Measurements from ENCODE around the gene ZMYM1.

Gene ZMYM1

DNA sequence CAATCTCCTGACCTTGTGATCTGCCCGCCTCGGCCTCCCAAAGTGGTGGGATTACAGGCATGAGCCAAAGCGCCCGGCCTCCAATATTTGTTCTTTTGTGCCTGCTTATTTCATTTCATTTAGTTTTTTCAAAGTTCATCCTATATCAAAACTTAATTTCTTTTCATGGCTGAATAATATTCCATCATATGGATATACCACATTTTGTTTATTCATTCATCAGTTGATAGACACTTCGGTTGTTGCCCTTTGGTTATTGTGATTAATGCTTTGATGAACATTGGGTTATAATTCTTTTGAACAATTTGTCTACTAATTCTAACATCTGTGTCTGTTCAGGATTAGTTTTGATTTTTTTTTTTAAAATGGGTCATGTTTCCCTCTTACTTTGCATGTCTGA lies 72.0 kb downstream of the ZMYM1 start:
- no peak overlapping the region for H2BK12ac ChIP-seq (ENCODE audit: low read length in 2 of 2)
- no peak overlapping the region for H3K9ac ChIP-seq (ENCODE audit: low read length)
- H2AFZ ChIP-seq (ENCODE audit: low read depth, low read length), result no peak overlapping the region
- H3K4me1 ChIP-seq (ENCODE audit: control insufficient read depth, insufficient read depth, low read depth, low read length), result no peaks in the 10 kb centered on the region
- no peak overlapping the region for H3K14ac ChIP-seq (ENCODE audit: low read length in 2 of 2)
- WGBS, result 88% methylated on average over 5 of the region's 5 CpGs
- H3K18ac ChIP-seq (ENCODE audit: low read depth in 1 of 2, low read length in 2 of 2), result no peak overlapping the region
- no peak for DNase-seq
- no peak overlapping the region for H2BK120ac ChIP-seq (ENCODE audit: low read depth, low read length)
- H3K36me3 ChIP-seq (ENCODE audit: control insufficient read depth in 1 of 2, insufficient read depth in 2 of 2, low read depth in 1 of 2, low read length in 2 of 2), result no peaks in the 10 kb centered on the region
- H4K91ac ChIP-seq (ENCODE audit: low read length), result no peak overlapping the region
- H3K79me1 ChIP-seq (replicated peaks; ENCODE audit: low read length, poor library complexity, severe bottlenecking), result no peaks in the 10 kb centered on the region
- no peak overlapping the region for H3K4me2 ChIP-seq (ENCODE audit: low read length, poor library complexity, severe bottlenecking)
- H3K9me3 ChIP-seq (ENCODE audit: control insufficient read depth, low read length), result no peaks in the 10 kb centered on the region
- no peak overlapping the region for H3K27ac ChIP-seq (ENCODE audit: low read length, poor library complexity, severe bottlenecking)
- no peak overlapping the region for H3K4ac ChIP-seq (ENCODE audit: low read depth in 1 of 2, low read length in 2 of 2)
- no peak overlapping the region for H3K4me3 ChIP-seq (ENCODE audit: insufficient read depth in 1 of 2, low read depth in 1 of 2, low read length in 2 of 2)
- H4K8ac ChIP-seq (ENCODE audit: low read length), result no peak overlapping the region
- no peak overlapping the region for H2BK5ac ChIP-seq (ENCODE audit: low read depth, low read length, poor library complexity, severe bottlenecking)
- H2BK15ac ChIP-seq (ENCODE audit: low read depth, poor library complexity, severe bottlenecking), result no peak overlapping the region
- no peak overlapping the region for H2AK5ac ChIP-seq (ENCODE audit: low read length, severe bottlenecking)
- H3K27me3 ChIP-seq (ENCODE audit: control insufficient read depth in 1 of 2, insufficient read depth in 1 of 2, low read length in 2 of 2), result no peaks in the 10 kb centered on the region
- no peak overlapping the region for H3K23ac ChIP-seq (ENCODE audit: low read length in 2 of 2)

DNA sequence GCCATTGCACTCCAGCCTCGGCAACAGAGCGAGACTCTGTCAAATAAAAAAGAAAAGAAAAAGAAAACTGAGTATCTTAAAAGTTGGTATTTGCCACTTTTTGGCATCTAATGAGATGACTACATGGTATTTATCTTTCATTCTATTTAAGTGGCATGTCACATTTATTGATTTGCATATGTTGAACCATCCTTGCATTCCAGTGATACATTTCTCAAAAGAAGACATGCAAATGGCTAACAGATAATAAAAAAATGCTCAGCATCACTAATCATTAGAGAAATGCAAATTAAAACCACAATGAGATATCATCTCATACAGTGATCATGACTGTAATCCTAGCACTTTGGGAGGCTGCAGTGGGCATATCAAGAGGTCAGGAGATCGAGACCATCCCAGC lies 85.7 kb downstream of the ZMYM1 start:
- WGBS, result 100% methylated on average over 1 of the region's 3 CpGs
- Histone ChIP-seq H3K23ac (ENCODE audit: low read length in 2 of 2) (no peak overlapping the region), H3K18ac (ENCODE audit: low read depth in 1 of 2, low read length in 2 of 2) (no peak overlapping the region), H3K14ac (ENCODE audit: low read length in 2 of 2) (no peak overlapping the region), H3K4me3 (ENCODE audit: insufficient read depth in 1 of 2, low read depth in 1 of 2, low read length in 2 of 2) (no peak overlapping the region), H2AFZ (ENCODE audit: low read depth, low read length) (no peak overlapping the region), H2AK5ac (ENCODE audit: low read length, severe bottlenecking) (no peak overlapping the region), H2BK5ac (ENCODE audit: low read depth, low read length, poor library complexity, severe bottlenecking) (no peak overlapping the region), H3K9me3 (ENCODE audit: control insufficient read depth, low read length) (peaks cover 5% of the 10 kb centered on the region), H2BK120ac (ENCODE audit: low read depth, low read length) (no peak overlapping the region), H3K4me1 (ENCODE audit: control insufficient read depth, insufficient read depth, low read depth, low read length) (no peaks in the 10 kb centered on the region), H3K27ac (ENCODE audit: low read length, poor library complexity, severe bottlenecking) (no peak overlapping the region), H3K4ac (ENCODE audit: low read depth in 1 of 2, low read length in 2 of 2) (no peak overlapping the region), H2BK12ac (ENCODE audit: low read length in 2 of 2) (no peak overlapping the region), H4K91ac (ENCODE audit: low read length) (no peak overlapping the region), H3K4me2 (ENCODE audit: low read length, poor library complexity, severe bottlenecking) (no peak overlapping the region), H4K8ac (ENCODE audit: low read length) (no peak overlapping the region), H2BK15ac (ENCODE audit: low read depth, poor library complexity, severe bottlenecking) (no peak overlapping the region), H3K9ac (ENCODE audit: low read length) (no peak overlapping the region), H3K79me1 (replicated peaks; ENCODE audit: low read length, poor library complexity, severe bottlenecking) (no peaks in the 10 kb centered on the region), H3K36me3 (ENCODE audit: control insufficient read depth in 1 of 2, insufficient read depth in 2 of 2, low read depth in 1 of 2, low read length in 2 of 2) (no peaks in the 10 kb centered on the region), H3K27me3 (ENCODE audit: control insufficient read depth in 1 of 2, insufficient read depth in 1 of 2, low read length in 2 of 2) (no peaks in the 10 kb centered on the region)
- DNase-seq, result no peak

Data from mesenchymal stem cell (in vitro differentiated cells and primary cell).